ENCODE data around the gene FBXO31.

The FBXO31 gene, protein sequence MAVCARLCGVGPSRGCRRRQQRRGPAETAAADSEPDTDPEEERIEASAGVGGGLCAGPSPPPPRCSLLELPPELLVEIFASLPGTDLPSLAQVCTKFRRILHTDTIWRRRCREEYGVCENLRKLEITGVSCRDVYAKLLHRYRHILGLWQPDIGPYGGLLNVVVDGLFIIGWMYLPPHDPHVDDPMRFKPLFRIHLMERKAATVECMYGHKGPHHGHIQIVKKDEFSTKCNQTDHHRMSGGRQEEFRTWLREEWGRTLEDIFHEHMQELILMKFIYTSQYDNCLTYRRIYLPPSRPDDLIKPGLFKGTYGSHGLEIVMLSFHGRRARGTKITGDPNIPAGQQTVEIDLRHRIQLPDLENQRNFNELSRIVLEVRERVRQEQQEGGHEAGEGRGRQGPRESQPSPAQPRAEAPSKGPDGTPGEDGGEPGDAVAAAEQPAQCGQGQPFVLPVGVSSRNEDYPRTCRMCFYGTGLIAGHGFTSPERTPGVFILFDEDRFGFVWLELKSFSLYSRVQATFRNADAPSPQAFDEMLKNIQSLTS

DNA sequence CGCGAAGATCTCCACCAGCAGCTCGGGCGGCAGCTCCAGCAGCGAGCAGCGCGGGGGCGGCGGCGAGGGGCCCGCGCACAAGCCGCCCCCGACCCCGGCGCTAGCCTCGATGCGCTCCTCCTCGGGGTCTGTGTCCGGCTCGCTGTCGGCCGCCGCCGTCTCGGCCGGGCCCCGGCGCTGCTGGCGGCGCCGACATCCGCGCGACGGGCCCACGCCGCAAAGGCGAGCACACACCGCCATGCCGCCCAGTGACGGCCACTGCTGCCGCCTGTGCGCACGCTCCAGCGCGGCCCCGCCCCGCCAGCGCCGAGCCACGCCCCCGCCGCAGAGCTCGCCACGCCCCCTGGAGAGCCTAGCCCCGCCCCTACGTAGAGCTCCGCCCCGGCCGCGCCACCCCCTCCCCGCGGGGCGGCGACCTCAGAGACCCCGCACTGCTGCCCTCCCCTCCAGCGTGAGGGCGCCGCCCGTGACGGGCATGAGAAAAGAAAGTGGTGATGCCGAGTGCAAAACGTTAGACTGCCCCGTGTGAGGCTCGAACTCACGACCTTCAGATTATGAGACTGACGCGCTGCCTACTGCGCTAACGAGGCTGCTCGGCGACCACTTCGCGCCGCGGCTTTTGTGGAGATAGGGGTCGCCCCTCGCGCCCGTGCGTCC is at the start of gene FBXO31:
TSS of gene FBXO31 (minus strand) at position 272 of the 657 bp plus-strand sequence. CDS start at position 240, 32 bp downstream.
- Histone ChIP-seq H3K27me3 (ENCODE audit: control insufficient read depth in 1 of 2, insufficient read depth in 2 of 2, low read length in 2 of 2) (no peaks in the 10 kb centered on the region), H3K36me3 (ENCODE audit: insufficient read depth, low read length) (no peaks in the 10 kb centered on the region), H3K9ac (ENCODE audit: low read length) (peak within 1 kb of the TSS; percentile 54), H3K4me1 (ENCODE audit: insufficient read depth, low read length) (peaks cover 46% of the 10 kb centered on the region), H3K9me3 (ENCODE audit: low read length) (no peaks in the 10 kb centered on the region), H3K27ac (ENCODE audit: low read depth, low read length) (peak within 1 kb of the TSS; percentile 92), H3K4me3 (ENCODE audit: low read depth in 1 of 2, low read length in 2 of 2) (peak within 1 kb of the TSS; percentile 52 to 80)

DNA sequence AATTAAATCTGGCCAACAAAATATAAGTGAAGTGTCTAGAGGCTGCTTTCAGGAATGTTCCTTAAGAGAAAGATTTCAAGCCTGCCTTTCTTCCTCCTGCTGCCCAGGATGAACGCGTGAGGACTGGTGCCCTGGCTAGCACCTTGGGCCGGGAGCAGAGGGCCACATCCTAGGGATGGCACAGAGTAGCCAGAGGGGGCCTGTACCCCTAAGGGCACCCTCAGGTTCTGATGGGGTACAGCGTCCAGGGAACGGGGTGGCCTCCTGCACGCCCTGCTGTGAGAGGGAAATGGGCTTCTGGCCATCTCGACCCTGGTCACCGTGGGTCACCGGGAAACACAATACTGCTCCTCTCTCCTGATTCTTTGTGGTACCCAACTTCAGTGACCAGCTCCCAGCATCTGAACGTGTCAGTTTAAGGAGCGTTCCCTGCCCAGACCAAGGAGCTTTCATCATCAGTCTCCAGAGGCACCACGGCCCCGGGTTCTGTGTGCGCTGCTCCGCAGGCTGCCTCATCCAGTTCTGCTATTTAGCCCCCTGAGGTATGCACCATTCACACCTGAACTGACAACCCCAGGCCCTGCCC is 48.8 kb upstream of the FBXO31 start:
- peaks cover 18% of the 10 kb centered on the region for H3K36me3 ChIP-seq (ENCODE audit: insufficient read depth, low read length)

DNA sequence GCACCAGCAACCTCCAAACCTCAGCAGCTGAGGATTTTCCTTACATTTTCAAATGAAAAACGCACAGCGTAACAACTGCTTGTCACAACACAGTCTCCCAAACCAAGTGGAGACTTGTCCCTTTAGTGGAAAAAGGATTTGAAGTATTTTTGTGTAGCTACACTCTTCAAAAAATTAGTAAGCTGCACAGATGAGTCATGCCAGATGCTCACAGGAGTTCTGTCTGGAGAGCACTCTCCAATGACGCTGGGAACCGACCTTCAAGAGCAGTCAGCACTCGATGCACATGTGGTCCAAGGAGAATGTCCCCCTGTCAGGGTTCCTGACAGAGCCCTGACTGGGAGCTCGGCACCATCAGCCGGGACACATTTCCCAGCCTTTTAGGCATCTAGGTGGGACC is 48.4 kb upstream of the FBXO31 start:
- Histone ChIP-seq H3K9me3 (ENCODE audit: low read length) (no peaks in the 10 kb centered on the region), H3K9ac (ENCODE audit: low read length) (no peak overlapping the region), H3K27me3 (ENCODE audit: control insufficient read depth in 1 of 2, insufficient read depth in 2 of 2, low read length in 2 of 2) (no peaks in the 10 kb centered on the region), H3K36me3 (ENCODE audit: insufficient read depth, low read length) (peaks cover 18% of the 10 kb centered on the region), H3K27ac (ENCODE audit: low read depth, low read length) (no peak overlapping the region), H3K4me3 (ENCODE audit: low read depth in 1 of 2, low read length in 2 of 2) (no peak overlapping the region), H3K4me1 (ENCODE audit: insufficient read depth, low read length) (peaks cover 16% of the 10 kb centered on the region)

More for the DNA sequence above, 48.8 kb upstream of the FBXO31 start:
- no peak overlapping the region for H3K27ac ChIP-seq (ENCODE audit: low read depth, low read length)
- peaks cover 16% of the 10 kb centered on the region for H3K4me1 ChIP-seq (ENCODE audit: insufficient read depth, low read length)
- no peak overlapping the region for H3K4me3 ChIP-seq (ENCODE audit: low read depth in 1 of 2, low read length in 2 of 2)
- H3K9me3 ChIP-seq (ENCODE audit: low read length), result no peaks in the 10 kb centered on the region
- H3K9ac ChIP-seq (ENCODE audit: low read length), result no peak overlapping the region
- no peaks in the 10 kb centered on the region for H3K27me3 ChIP-seq (ENCODE audit: control insufficient read depth in 1 of 2, insufficient read depth in 2 of 2, low read length in 2 of 2)

DNA sequence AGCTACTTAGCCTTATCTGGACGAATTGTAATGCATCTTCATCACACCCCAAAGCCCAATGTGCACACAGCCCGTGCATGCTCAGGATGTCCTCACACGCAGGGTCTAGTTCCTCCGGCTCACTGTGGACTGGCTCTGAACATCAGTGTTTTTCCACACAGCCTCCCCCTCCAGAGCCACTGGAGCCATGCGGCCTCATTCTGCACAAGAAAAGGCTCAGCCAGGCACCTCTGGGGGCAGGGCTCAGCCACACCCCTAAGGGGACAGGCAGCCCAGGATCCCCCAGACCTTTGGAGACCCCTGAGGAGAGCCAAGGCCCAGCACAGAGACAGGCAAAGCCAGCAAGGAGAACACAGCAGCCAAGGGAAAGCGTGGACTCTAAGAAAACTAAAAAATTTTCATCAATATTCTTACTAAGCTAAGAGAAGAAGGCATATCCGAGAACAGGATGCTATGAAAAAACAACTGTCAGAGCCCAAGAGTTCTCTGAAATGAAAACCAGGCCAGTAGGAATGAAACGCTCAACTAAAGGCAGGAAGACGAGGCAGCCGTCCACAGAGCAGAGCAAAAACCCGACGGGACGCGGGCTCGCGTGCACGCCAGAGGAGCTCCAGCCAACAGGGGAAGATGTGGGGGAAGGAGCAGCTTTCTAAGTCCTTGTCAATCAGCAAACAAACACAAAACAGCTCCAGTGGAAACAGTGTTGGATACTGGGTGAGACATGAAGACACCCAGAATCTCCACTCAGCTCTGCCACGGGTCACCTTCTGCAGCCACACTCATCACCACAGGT is 43.0 kb upstream of the FBXO31 start:
- Histone ChIP-seq H3K4me3 (ENCODE audit: low read depth in 1 of 2, low read length in 2 of 2) (no peak overlapping the region), H3K4me1 (ENCODE audit: insufficient read depth, low read length) (no peaks in the 10 kb centered on the region), H3K9me3 (ENCODE audit: low read length) (no peaks in the 10 kb centered on the region), H3K27me3 (ENCODE audit: control insufficient read depth in 1 of 2, insufficient read depth in 2 of 2, low read length in 2 of 2) (no peaks in the 10 kb centered on the region), H3K36me3 (ENCODE audit: insufficient read depth, low read length) (peaks cover 20% of the 10 kb centered on the region), H3K27ac (ENCODE audit: low read depth, low read length) (no peak overlapping the region), H3K9ac (ENCODE audit: low read length) (no peak overlapping the region)

DNA sequence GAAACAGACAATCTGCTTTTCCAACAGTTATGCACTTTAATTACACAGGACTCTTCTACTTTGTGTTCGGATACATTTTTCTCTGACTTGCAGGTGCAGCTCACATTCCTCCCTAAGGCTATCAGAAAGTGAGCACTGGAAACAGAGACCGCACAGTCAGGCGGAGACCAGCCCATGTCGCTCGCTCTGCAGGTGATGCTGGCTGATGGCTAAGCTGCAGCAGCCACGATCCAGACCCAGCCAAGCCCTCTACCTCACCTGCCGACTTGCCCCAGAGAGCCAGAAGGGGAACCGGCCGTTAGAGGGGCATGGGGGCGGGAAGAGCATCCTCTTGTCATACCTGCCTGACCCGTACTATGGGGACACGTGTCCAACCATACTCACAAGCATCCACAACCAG is 42.4 kb upstream of the FBXO31 start:
- H3K36me3 ChIP-seq (ENCODE audit: insufficient read depth, low read length), result peaks cover 20% of the 10 kb centered on the region
- no peak overlapping the region for H3K9ac ChIP-seq (ENCODE audit: low read length)
- H3K4me3 ChIP-seq (ENCODE audit: low read depth in 1 of 2, low read length in 2 of 2), result no peak overlapping the region
- H3K27me3 ChIP-seq (ENCODE audit: control insufficient read depth in 1 of 2, insufficient read depth in 2 of 2, low read length in 2 of 2), result no peaks in the 10 kb centered on the region
- no peaks in the 10 kb centered on the region for H3K4me1 ChIP-seq (ENCODE audit: insufficient read depth, low read length)
- no peaks in the 10 kb centered on the region for H3K9me3 ChIP-seq (ENCODE audit: low read length)
- no peak overlapping the region for H3K27ac ChIP-seq (ENCODE audit: low read depth, low read length)

DNA sequence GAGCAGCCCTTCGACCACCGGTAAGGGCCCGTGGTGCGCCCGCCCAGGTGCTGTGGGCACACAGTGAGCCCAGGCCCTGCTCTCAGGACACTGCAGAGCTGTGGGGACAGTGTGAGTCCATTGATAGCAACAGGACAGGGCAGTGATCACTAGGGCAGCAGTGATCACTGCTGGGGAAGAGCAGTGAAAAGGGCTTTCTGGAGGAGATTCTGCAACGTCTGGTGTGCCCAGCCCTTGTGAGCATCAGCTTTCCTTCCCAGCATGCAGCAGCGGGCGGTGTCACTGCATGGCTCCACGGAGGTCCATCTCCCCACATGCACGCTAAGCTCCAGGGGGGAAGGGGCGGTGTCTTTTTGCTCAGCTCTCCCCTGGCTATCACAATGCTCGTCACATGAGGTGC is 40.7 kb upstream of the FBXO31 start:
- no peak overlapping the region for H3K4me3 ChIP-seq (ENCODE audit: low read depth in 1 of 2, low read length in 2 of 2)
- H3K36me3 ChIP-seq (ENCODE audit: insufficient read depth, low read length), result peaks cover 30% of the 10 kb centered on the region
- no peaks in the 10 kb centered on the region for H3K9me3 ChIP-seq (ENCODE audit: low read length)
- no peak overlapping the region for H3K9ac ChIP-seq (ENCODE audit: low read length)
- no peak overlapping the region for H3K27ac ChIP-seq (ENCODE audit: low read depth, low read length)
- H3K4me1 ChIP-seq (ENCODE audit: insufficient read depth, low read length), result no peaks in the 10 kb centered on the region
- no peaks in the 10 kb centered on the region for H3K27me3 ChIP-seq (ENCODE audit: control insufficient read depth in 1 of 2, insufficient read depth in 2 of 2, low read length in 2 of 2)

DNA sequence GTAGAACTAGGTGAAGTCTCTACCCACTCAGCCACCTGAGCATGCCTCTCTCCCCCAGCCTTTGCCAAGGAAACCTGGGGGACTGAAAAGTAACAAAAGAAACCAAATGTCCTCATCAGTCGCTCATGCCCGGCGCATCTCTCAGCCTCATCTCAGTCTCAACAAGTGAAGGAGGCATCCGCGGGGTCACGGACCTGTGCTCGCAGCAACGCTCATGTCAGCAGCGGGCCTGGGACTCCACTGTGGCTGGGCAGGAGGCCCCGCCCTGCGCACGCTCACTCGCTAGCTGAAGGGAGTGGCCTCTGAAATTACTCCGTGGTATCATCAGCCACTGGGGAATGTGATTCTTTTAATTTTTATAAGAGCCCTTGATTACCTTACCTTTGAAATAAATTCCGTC is 39.9 kb upstream of the FBXO31 start:
- Histone ChIP-seq H3K27ac (ENCODE audit: low read depth, low read length) (no peak overlapping the region), H3K9me3 (ENCODE audit: low read length) (no peaks in the 10 kb centered on the region), H3K27me3 (ENCODE audit: control insufficient read depth in 1 of 2, insufficient read depth in 2 of 2, low read length in 2 of 2) (no peaks in the 10 kb centered on the region), H3K36me3 (ENCODE audit: insufficient read depth, low read length) (peaks cover 24% of the 10 kb centered on the region), H3K4me3 (ENCODE audit: low read depth in 1 of 2, low read length in 2 of 2) (no peak overlapping the region), H3K9ac (ENCODE audit: low read length) (no peak overlapping the region), H3K4me1 (ENCODE audit: insufficient read depth, low read length) (no peaks in the 10 kb centered on the region)

DNA sequence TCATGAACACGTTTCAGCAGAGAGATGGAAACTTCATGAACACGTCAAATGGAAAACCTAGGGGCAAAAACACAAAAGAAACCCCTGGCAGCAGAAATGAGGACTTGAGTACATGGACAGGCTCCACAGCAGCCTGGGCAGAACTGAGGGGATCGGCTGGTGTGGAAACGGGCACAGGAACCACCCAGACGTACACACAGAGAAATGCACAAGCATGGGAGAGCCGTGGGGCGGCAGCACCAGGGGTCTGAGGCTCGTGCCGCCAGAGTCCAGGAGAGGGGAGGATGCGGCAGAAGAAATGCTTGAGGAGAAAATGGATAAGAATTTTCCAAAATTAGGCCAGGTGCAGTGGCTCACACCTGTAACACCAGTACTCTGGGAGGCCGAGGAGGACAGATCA is 38.5 kb upstream of the FBXO31 start:
- Histone ChIP-seq H3K36me3 (ENCODE audit: insufficient read depth, low read length) (peaks cover 34% of the 10 kb centered on the region), H3K27ac (ENCODE audit: low read depth, low read length) (no peak overlapping the region), H3K27me3 (ENCODE audit: control insufficient read depth in 1 of 2, insufficient read depth in 2 of 2, low read length in 2 of 2) (no peaks in the 10 kb centered on the region), H3K9me3 (ENCODE audit: low read length) (no peaks in the 10 kb centered on the region), H3K4me1 (ENCODE audit: insufficient read depth, low read length) (no peaks in the 10 kb centered on the region), H3K4me3 (ENCODE audit: low read depth in 1 of 2, low read length in 2 of 2) (no peak overlapping the region), H3K9ac (ENCODE audit: low read length) (no peak overlapping the region)

DNA sequence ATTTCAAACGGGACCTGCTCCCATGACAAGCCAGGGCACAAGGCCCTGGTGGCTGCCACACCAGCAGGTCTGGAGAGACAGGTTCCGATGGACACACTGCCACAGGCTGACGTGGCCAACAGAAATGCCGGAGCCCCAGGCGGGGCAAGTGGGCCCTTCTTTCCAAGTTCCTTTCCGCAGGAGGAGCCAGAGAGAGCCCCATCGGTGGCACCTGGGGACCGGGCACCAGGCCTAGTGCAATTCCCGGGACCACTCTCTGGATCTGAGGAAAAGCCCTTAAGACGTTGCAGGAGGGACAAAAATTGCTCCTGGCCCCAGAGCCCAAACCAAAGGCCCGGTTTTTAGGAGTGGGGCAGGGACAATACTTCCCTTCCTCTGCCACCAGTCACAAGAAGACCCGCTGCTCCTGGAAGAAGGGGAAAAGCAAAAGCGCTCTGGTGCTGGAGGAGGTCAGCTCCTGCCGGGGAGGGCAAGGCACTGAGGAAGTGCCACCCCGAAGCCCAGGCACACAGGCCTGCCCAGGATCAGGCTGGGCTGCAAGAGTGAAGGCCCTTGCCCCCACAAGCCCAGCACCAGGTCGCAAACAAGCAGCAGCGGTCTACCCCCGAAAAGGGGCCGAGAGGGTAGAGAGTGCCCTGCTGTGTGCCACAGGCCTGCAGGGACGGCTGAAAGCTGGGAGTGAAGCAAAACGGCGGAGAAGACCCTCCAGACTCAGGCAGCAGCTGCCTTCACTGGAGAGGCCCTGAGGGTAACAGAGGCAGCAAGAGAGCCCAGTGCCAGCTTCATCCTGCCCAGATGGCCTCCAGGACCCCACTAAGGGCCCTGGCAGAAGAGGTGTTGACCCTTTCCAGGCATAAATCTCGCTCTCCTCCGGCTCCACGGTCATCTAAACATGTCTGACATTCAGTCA is 37.7 kb upstream of the FBXO31 start:
- no peaks in the 10 kb centered on the region for H3K27me3 ChIP-seq (ENCODE audit: control insufficient read depth in 1 of 2, insufficient read depth in 2 of 2, low read length in 2 of 2)
- H3K36me3 ChIP-seq (ENCODE audit: insufficient read depth, low read length), result peaks cover 37% of the 10 kb centered on the region
- no peak overlapping the region for H3K27ac ChIP-seq (ENCODE audit: low read depth, low read length)

More for the DNA sequence above, 37.7 kb upstream of the FBXO31 start:
- Histone ChIP-seq H3K4me1 (ENCODE audit: insufficient read depth, low read length) (no peaks in the 10 kb centered on the region), H3K9ac (ENCODE audit: low read length) (no peak overlapping the region), H3K4me3 (ENCODE audit: low read depth in 1 of 2, low read length in 2 of 2) (no peak overlapping the region), H3K9me3 (ENCODE audit: low read length) (no peaks in the 10 kb centered on the region)

Data from muscle layer of colon (tissue), 2 donors.